Esophagus (tissue), 2 donors: Measurements from ENCODE around the gene FOXK2. TPM values are rescaled to one million over a fixed set of nuclear protein-coding genes. Genes with fewer than 3 reads are reported as not detected.
"Not testable (repeated sequence)": the region's sequence is repeated elsewhere in the genome, so short reads cannot be mapped to it uniquely, and the experiment has no call there.

Source experiments
- H3K27ac ChIP-seq, 2 donors: one replicate each; pipeline ENCODE4 v1.5.1; 2013; ENCODE audit warnings: low read depth in 2 of 2, mild to moderate bottlenecking in 2 of 2, inconsistent platforms in 1 of 2, low read length in 1 of 2, moderate library complexity in 1 of 2
- H3K27me3 ChIP-seq, 2 donors: one replicate each; pipeline ENCODE4 v1.6.1; 2013; ENCODE audit warnings: low read length in 2 of 2, control low read depth in 1 of 2, mild to moderate bottlenecking in 1 of 2; ENCODE audit not compliant: insufficient read depth in 2 of 2, control insufficient read depth in 1 of 2
- H3K36me3 ChIP-seq, 2 donors: one replicate each; pipeline ENCODE4 v1.6.1; 2013; ENCODE audit warnings: low read length in 1 of 2; ENCODE audit not compliant: control insufficient read depth in 2 of 2, insufficient read depth in 2 of 2
- H3K4me1 ChIP-seq, 2 donors: one replicate each; pipeline ENCODE4 v1.6.1; 2013; ENCODE audit warnings: low read length in 1 of 2; ENCODE audit not compliant: control insufficient read depth in 2 of 2, insufficient read depth in 2 of 2
- H3K4me3 ChIP-seq, 2 donors: one replicate each; pipeline ENCODE4 v1.5.1; 2013; ENCODE audit warnings: low read length in 2 of 2, mild to moderate bottlenecking in 2 of 2, low read depth in 1 of 2, moderate library complexity in 1 of 2
- H3K9me3 ChIP-seq, 2 donors: one replicate each; pipeline ENCODE4 v1.6.1; 2013; ENCODE audit warnings: mild to moderate bottlenecking in 2 of 2, low read depth in 1 of 2, low read length in 1 of 2, moderate library complexity in 1 of 2; ENCODE audit not compliant: control insufficient read depth in 2 of 2, insufficient read depth in 1 of 2
- WGBS, 2 donors: extraction: QIAGEN DNeasy Blood & Tissue Kit; methylation state at CpG; one replicate each; pipeline ENCODE4 v1.1.7; 2013; 5-methylcytosine and 5-hydroxymethylcytosine counted together
- polyA plus RNA-seq, 2 donors: library from polyadenylated mRNA; stranded (reverse); fragments of 200-250 nt; gene quantifications; one replicate each; pipeline ENCODE4 v1.2.3, GENCODE V29; 2013
- donor health status: healthy with polysubstance abuse.
- donor health status: Bipolar disorder and iron deficiency.

FOXK2 gene
- polyA plus RNA-seq, 2 donors = 15.9 to 20.5 TPM

DNA sequence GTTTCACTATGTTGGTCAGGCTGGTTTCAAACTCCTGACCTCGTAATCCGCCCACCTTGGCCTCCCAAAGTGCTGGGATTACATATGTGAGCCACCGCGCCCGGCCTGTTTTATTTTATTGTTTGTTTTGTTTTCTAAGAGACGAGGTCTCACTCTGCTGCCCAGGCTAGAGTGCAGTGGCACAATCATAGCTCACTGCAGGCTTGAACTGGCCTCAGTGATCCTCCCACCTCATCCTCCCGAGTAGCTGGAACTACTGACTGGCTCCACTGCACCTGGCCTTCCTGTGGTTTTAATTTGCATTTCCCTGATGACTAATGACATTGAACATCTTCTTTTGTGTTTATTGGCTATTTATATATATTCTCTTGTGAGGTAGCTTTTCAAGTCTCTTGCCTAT lies 13.1 kb upstream of the FOXK2 start:
- H3K4me1 ChIP-seq, H3K27me3 ChIP-seq, H3K9me3 ChIP-seq, H3K36me3 ChIP-seq, H3K27ac ChIP-seq, H3K4me3 ChIP-seq: not testable (repeated sequence)
- 57 to 62% methylated on average over 7 of the region's 7 CpGs for WGBS, 2 donors

DNA sequence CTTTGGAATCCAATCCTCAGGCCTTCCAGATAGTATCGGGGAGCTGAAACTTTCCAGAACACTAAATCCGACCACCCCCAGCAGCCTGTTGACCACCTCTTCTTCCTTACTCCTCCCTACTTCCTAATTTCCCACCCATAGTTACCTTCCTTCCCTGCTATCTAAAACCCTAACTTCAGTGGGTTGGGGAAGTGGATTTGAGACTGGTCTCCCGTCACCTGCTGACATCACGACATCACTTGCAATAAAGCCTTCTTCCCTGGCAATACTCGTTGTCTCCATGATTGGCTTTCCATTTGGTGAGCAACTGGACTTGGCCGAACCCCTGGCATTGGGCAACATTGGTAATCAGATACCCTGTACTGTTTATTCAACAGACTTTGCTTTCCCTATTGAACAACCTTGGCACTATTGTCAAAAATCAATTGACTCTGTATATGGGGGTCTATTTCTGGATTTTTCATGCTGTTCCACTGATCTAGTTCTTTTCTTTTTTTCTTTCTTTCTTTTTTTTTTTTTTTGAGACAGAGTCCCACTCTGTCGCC lies 11.8 kb upstream of the FOXK2 start:
- Histone ChIP-seq H3K36me3 (no peaks in the 10 kb centered on the region), H3K4me1 (no peaks in the 10 kb centered on the region), H3K27ac (no peak overlapping the region), H3K27me3 (no peaks in the 10 kb centered on the region), H3K9me3 (no peaks in the 10 kb centered on the region), H3K4me3 (no peak overlapping the region)
- WGBS, 2 donors = 82 to 91% methylated on average over 7 of the region's 7 CpGs

DNA sequence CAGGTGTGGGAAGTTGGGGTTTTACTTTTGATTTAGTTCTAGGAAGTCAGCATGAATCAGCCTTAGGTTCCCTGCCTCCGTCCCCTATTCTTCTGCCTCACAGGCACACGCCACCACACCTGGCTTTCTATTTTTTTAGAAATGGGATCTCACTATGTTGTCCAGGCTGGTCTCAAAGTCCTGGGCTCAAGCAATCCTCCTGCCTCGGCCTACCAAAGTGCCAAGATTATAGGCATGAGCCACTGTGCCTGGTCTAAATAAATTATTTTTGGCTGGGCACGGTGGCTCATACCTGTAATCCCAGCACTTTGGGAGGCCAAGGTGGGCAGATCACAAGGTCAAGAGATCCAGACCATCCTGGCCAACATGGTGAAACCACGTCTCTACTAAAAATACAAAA lies 7.9 kb upstream of the FOXK2 start:
- not testable (repeated sequence) for H3K27ac ChIP-seq, H3K4me3 ChIP-seq, H3K36me3 ChIP-seq, H3K27me3 ChIP-seq, H3K9me3 ChIP-seq, H3K4me1 ChIP-seq
- WGBS, 2 donors = 85 to 88% methylated on average over 5 of the region's 5 CpGs

DNA sequence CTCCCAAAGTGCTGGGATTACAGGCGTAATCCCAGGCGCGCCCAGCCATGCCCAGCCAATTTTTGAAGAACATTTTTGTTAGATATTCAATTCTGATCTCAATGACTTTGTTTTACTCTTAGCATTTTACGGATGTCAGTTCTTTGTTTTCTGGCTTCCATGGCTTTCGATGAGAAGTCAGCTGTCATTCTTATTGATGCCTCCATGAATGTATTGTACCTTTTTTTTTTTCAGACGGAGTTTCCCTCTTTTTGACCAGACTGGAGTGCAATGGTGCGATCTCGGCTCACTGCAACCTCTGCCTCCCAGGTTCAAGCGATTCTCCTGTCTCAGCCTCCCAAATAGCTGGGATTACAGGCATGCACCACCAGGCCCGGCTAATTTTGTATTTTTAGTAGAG lies 5.7 kb upstream of the FOXK2 start:
- H3K36me3 ChIP-seq, H3K27ac ChIP-seq, H3K27me3 ChIP-seq, H3K4me1 ChIP-seq, H3K4me3 ChIP-seq, H3K9me3 ChIP-seq: not testable (repeated sequence)
- WGBS, 2 donors = 96% methylated on average over 10 of the region's 10 CpGs

DNA sequence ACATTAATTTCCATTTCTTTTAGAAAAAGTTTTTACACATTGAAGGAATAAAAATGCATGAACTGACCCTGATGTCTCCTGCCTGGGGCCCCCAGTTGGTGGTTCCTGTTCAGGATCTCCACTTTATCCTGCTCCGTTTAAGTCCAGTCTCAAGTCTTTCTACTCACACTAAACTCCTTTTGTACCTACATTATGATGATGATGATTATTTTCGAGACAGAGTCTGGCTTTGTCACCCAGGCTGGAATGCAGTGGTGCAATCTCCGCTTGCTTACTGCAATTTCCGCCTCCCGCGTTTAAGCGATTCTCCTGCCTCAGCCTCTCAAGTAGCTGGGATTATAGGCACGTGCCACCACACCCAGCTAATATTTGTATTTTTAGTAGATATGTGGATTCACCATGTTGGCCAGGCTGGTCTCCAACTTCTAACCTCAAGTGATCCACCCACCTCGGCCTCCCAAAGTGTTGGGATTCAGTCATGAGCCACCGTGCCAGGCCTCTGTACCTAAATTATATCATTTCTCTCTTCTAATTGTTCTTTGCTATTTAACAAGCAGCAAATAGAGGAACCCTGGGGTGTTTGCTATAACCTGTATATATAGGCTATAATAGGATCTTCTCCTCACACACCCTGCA lies 2.2 kb upstream of the FOXK2 start:
- no peak overlapping the region for H3K4me3 ChIP-seq
- no peaks in the 10 kb centered on the region for H3K4me1 ChIP-seq
- H3K36me3 ChIP-seq = no peaks in the 10 kb centered on the region
- no peaks in the 10 kb centered on the region for H3K9me3 ChIP-seq
- no peak overlapping the region for H3K27ac ChIP-seq
- no peaks in the 10 kb centered on the region for H3K27me3 ChIP-seq
- WGBS, 2 donors = 80 to 83% methylated on average over 10 of the region's 10 CpGs

DNA sequence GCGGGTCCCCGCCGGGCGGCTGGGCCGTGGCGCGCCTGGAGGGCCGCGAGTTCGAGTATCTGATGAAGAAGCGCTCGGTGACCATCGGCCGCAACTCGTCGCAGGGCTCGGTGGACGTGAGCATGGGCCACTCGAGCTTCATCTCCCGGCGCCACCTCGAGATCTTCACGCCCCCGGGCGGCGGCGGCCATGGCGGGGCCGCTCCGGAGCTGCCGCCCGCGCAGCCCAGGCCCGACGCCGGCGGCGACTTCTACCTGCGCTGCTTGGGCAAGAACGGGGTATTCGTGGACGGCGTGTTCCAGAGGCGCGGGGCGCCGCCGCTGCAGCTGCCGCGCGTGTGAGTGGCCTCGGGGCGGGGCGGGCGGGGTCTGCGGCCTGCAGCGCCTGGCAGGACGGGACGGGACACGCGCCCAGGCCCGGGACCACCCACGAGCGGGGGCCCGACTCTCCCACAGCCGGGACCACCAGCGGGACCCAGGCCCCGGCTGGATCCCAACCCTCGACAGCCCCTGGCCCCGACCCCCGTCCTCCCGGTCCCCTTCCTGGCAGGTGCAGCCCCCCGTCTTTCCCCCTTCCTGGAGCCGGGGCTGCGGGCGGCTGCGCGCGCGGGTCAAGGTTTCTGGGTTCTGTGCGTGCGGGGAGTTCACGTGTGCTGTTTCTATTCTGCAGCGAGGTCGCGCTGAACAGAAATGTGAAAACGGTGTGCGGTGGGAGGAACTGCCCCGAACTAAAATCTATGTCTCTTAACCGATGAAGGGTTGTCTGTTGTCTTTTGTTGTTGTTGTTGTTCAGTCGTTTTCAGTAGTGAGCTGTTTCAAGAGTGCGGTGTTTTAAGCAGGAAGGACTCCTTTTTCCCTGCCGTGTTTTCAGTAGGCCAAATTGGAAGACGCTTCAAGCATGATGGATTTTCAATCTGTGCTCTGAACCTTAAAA lies 705 bp downstream of the FOXK2 start:
- Histone ChIP-seq H3K4me3 (peak overlapping the region; percentile 92 to 96), H3K27ac (peak overlapping the region; percentile 89 to 91), H3K9me3 (no peaks in the 10 kb centered on the region), H3K27me3 (no peaks in the 10 kb centered on the region), H3K4me1 (peaks cover 3 to 6% of the 10 kb centered on the region in 2 donors), H3K36me3 (no peaks in the 10 kb centered on the region)
- 0% methylated on average over 56 to 94 of the region's 94 CpGs for WGBS, 2 donors

DNA sequence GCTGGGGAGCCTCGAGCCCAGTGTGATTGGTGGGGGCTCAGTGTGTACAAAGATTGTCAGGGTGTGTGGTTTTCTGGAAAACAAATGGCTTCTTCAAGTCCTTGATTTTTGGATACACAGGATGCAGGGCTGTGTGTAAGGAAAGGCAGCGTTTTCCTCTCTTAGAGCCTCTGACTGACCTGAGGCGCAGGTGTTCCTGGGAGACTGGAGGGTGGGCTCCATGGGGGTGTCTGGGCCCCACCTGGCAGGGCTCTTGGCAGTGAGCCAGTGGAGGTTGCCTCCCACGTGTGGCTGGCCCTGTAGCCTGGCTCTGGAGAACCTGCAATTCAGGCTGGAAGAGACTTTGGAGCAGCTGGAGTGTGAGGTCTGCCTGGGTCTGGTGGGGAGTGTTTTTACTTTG lies 5.0 kb downstream of the FOXK2 start:
- Histone ChIP-seq H3K4me1 (peaks cover 3 to 12% of the 10 kb centered on the region in 2 donors), H3K4me3 (no peak overlapping the region), H3K27me3 (no peaks in the 10 kb centered on the region), H3K9me3 (no peaks in the 10 kb centered on the region), H3K36me3 (no peaks in the 10 kb centered on the region), H3K27ac (peak overlapping the region in 1 of 2 donors; percentile 24)
- WGBS, 2 donors = 23 to 29% methylated on average over 4 of the region's 4 CpGs

DNA sequence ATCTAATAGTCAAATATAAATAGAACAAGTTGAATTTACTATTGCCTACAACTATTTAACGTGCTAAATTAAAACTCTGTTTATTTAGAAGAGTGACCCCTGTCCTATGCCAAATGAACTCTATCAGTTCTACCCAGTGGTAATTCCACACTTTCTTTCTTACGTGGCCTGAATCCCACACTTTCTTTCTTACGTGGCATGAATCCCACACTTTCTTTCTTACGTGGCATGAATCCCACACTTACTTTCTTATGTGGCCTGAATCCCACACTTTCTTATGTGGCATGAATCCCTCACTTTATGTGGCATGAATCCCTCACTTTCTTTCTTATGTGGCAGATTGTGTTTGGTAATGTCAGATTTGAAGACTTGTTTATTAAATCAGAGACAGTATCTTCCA lies 6.2 kb downstream of the FOXK2 start:
- H3K4me1 ChIP-seq = peaks cover 3 to 14% of the 10 kb centered on the region in 2 donors
- 51 to 61% methylated on average over 4 of the region's 4 CpGs for WGBS, 2 donors

DNA sequence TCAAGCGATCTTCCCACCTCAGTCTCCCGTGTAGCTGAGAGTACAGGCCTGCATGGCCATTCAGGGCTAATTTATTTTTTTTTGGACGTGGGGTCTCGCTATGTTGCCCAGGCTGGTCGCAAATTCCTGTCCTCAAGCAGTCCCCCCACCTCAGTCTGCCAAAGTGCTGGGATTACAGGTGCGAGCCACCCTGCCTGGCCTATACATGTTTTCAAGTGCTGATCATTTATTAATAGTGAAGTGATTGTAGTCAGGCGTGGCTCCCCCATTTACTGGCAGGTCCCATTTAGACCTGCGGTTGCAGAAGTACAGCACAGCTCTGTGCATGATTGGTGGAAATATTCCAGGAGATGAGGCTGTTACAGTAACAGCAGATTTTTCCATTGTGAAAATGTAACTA lies 8.4 kb downstream of the FOXK2 start:
- peak overlapping the region in 1 of 2 donors; percentile 7 for H3K27ac ChIP-seq
- H3K36me3 ChIP-seq = no peaks in the 10 kb centered on the region
- WGBS, 2 donors = 55 to 60% methylated on average over 8 of the region's 8 CpGs
- no peak overlapping the region for H3K4me3 ChIP-seq
- H3K27me3 ChIP-seq = no peaks in the 10 kb centered on the region
- peaks cover 3 to 14% of the 10 kb centered on the region in 2 donors for H3K4me1 ChIP-seq
- H3K9me3 ChIP-seq = no peaks in the 10 kb centered on the region

More for the DNA sequence above, 6.2 kb downstream of the FOXK2 start:
- Histone ChIP-seq H3K27me3 (no peaks in the 10 kb centered on the region), H3K36me3 (no peaks in the 10 kb centered on the region), H3K9me3 (no peaks in the 10 kb centered on the region), H3K27ac (no peak overlapping the region), H3K4me3 (no peak overlapping the region)
